Subcutaneous abdominal adipose tissue (tissue), 5 donors: ENCODE results near the gene ALOX5AP.

Experiments
- H3K27ac ChIP-seq: one replicate; pipeline ENCODE4 v1.7.0; 2013; ENCODE audit warnings: low read depth, mild to moderate bottlenecking, inconsistent platforms, low read length, moderate library complexity
- H3K27me3 ChIP-seq, 5 donors: one replicate each; pipeline ENCODE4 v1.7.0; 2013; ENCODE audit warnings: low read length in 5 of 5, inconsistent platforms in 1 of 5; ENCODE audit not compliant: control insufficient read depth in 5 of 5, insufficient read depth in 4 of 5
- H3K36me3 ChIP-seq, 5 donors: one replicate each; pipeline ENCODE4 v1.7.0; 2013; ENCODE audit warnings: low read length in 5 of 5; ENCODE audit not compliant: control insufficient read depth in 5 of 5, insufficient read depth in 5 of 5
- H3K4me1 ChIP-seq, 5 donors: one replicate each; pipeline ENCODE4 v1.7.0; 2013; ENCODE audit warnings: low read length in 5 of 5, mild to moderate bottlenecking in 3 of 5, moderate library complexity in 1 of 5; ENCODE audit not compliant: control insufficient read depth in 5 of 5, insufficient read depth in 5 of 5
- H3K4me3 ChIP-seq, 5 donors: one replicate each; pipeline ENCODE4 v1.7.0; 2013; ENCODE audit warnings: low read length in 5 of 5, low read depth in 1 of 5
- H3K9ac ChIP-seq, 5 donors: one replicate each; pipeline ENCODE4 v1.7.0; 2013; ENCODE audit warnings: low read length in 5 of 5, mild to moderate bottlenecking in 4 of 5, moderate library complexity in 3 of 5
- H3K9me3 ChIP-seq, 5 donors: one replicate each; pipeline ENCODE4 v1.7.0; 2013; ENCODE audit warnings: low read length in 5 of 5; ENCODE audit not compliant: control insufficient read depth in 5 of 5
- donor health status: healthy.
- donor health status: healthy.
- donor health status: healthy.
- donor health status: healthy.
- donor health status: healthy.

The ALOX5AP gene

DNA sequence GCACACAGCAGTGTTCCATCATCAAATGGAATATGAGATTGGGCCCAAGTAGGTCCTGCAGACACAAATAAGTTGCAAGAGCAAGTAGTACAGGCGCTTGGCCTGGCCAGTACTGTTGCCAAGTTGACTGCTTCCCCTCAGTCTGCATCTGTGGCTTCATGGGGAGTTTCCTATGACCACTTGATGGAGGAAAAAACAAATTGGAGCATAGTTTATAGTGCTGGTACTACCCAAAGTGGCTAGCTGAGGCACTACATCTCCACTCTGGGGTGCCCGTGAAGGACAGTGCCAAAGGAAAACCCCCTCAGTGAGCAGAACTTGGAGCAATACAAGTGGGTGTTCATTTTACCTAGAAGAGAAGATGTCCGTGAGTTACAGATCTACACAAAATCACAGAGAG lies 10.6 kb upstream of the ALOX5AP start:
- H3K27ac ChIP-seq: no peak overlapping the region
- no peaks in the 10 kb centered on the region for H3K36me3 ChIP-seq
- peaks cover 0 to 18% (median 7%) of the 10 kb centered on the region in 5 donors for H3K4me1 ChIP-seq
- no peaks in the 10 kb centered on the region for H3K27me3 ChIP-seq
- H3K4me3 ChIP-seq: no peak overlapping the region
- H3K9me3 ChIP-seq: no peaks in the 10 kb centered on the region
- no peak overlapping the region for H3K9ac ChIP-seq

DNA sequence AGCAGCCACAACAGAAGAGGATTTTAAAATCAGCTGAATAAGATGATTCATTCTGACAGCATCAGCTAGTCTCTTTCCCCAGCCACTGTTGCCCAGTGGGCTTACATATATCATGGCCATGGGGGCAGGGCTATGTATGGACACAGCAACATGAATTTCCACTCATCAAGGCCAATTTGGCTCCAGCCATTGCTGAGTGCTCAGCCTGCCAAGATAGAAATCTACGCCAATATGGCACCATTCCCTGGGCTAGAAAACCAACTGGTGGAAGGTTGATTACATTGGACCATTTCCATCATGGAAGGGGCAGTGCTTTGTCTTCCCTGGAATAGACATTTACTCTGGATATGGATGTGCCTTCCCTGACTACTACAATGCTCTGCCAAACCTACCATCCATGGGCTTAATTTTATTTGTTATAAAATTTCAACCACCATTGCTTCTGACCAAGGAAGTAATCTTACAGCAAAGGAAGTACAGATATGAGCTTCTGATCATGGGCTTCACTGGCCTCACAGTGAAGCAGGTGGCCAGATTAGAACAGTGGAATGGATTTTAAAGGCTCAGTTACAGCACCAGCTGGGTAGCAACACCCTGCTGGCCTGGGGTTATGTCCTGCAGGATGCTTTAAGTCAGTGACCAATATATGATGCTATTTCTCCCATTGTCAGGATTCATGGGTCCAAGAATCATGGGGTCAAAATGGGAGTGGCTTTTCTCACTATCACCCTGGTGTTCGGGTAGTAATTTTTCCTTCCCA lies 9.8 kb upstream of the ALOX5AP start:
- Histone ChIP-seq H3K9me3 (no peaks in the 10 kb centered on the region), H3K4me3 (no peak overlapping the region), H3K4me1 (peaks cover 0 to 12% (median 6%) of the 10 kb centered on the region in 5 donors), H3K36me3 (no peaks in the 10 kb centered on the region), H3K9ac (no peak overlapping the region), H3K27me3 (no peaks in the 10 kb centered on the region), H3K27ac (no peak overlapping the region)

DNA sequence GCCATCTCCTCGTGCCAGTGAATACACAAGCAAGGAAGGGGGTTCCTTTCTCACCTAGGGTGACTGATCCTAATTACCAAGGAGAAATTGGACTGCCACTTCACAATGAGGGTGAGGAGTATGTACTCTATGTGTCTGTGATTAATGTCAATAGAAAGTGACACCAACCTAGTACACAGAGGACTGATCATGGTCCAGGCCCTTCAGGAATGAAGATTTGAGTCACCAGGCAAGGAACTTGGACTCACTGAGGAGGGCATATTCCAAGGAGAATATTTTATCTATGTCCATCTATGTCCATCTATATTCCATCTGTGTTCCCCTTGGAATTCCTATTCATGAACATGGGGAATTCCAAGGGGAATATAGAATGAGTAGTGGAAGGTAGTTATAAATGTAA lies 9.2 kb upstream of the ALOX5AP start:
- Histone ChIP-seq H3K27ac (no peak overlapping the region), H3K4me1 (peaks cover 0 to 5% (median under 1%) of the 10 kb centered on the region in 5 donors), H3K4me3 (no peak overlapping the region), H3K27me3 (no peaks in the 10 kb centered on the region), H3K9ac (no peak overlapping the region), H3K36me3 (no peaks in the 10 kb centered on the region), H3K9me3 (no peaks in the 10 kb centered on the region)

DNA sequence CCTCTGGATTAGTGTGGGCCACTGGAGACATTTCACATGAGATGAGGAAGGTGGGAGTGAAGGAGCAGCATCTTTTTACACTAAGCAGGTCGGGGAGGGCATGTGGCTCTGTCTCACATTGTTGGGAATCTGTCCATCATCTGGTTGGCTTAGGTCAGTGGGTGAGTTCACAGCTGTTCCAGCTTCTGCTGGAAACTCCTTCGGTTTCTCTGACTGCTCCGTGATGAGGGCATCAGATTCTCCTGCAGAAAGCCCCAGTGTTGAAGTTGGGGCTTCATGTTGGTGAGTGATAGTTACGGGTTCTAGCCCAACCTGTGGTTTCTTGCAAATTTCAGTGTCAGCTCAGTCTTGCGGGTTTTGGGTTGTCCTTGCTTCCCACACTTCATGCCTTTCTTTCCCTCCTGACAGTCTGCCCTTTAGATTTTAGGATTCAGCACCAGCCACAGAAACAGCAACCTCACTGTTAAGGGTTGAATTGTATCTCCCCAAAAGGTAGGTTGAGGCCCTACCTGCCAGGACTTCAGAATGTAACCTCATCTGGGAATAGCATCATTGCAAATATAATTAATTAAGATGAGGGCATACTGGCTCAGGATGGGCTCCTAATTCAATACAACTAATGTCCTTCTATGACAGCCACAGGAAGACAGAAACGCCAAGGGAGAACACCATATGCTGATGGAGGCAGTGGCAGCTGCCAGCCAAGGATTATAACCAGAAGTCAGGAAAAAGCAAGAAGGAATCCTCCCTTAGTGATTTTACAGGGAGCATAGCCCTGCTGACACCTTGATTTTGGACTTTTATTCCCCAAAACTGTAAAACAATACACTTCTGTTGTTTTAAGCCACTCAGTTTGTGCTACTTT lies 7.6 kb upstream of the ALOX5AP start:
- no peak overlapping the region for H3K27ac ChIP-seq

DNA sequence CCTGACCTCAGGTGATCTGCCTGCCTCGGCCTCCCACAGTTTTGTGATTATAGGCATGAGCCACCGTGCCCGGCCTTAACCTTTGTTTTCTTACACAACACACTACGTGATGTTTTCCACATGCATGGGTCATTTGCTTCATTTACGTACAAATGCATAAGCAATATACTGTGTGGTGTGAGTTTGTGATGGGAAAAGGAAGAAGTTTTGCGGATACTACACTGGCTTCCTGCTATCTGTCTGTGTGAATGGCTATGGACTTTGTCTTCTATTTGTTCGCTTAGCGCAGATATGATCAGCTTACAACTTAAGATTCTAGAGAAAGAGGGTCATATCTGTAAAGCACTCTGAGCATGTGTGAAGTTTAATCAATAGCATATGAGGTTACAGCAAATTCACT lies 5.5 kb upstream of the ALOX5AP start:
- Histone ChIP-seq H3K4me3 (no peak overlapping the region), H3K9me3 (no peaks in the 10 kb centered on the region), H3K27ac (no peak overlapping the region), H3K27me3 (no peaks in the 10 kb centered on the region), H3K36me3 (no peaks in the 10 kb centered on the region), H3K4me1 (peaks cover 0 to 9% (median 6%) of the 10 kb centered on the region in 5 donors), H3K9ac (no peak overlapping the region)

More for the DNA sequence above, 7.6 kb upstream of the ALOX5AP start:
- H3K4me1 ChIP-seq: no peaks in the 10 kb centered on the region
- H3K9ac ChIP-seq: no peak overlapping the region
- no peak overlapping the region for H3K4me3 ChIP-seq
- H3K36me3 ChIP-seq: no peaks in the 10 kb centered on the region
- no peaks in the 10 kb centered on the region for H3K9me3 ChIP-seq
- H3K27me3 ChIP-seq: no peaks in the 10 kb centered on the region

DNA sequence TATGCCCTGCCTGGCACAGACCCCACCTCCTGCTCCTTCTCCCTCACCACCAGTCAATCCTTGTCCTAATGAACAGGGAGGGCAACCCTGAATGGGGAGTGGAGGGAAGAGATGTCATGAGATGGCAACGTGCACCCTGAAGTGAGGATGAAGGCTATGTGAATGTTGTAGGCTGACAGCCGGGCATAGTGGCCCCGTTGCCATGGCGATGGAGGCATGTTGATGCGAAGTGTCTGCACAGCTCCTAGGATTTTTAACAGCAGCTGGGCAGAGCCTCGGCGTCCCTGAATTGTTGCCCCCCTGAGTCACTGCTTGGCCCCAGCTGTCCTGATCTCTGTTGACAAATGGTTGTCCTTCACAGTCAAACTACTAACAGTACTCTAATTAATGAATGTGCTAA lies 4.8 kb upstream of the ALOX5AP start:
- Histone ChIP-seq H3K9me3 (no peaks in the 10 kb centered on the region), H3K36me3 (no peaks in the 10 kb centered on the region), H3K4me3 (no peak overlapping the region), H3K27ac (no peak overlapping the region), H3K27me3 (no peaks in the 10 kb centered on the region), H3K9ac (no peak overlapping the region), H3K4me1 (peaks cover 0 to 15% (median 9%) of the 10 kb centered on the region in 5 donors)

DNA sequence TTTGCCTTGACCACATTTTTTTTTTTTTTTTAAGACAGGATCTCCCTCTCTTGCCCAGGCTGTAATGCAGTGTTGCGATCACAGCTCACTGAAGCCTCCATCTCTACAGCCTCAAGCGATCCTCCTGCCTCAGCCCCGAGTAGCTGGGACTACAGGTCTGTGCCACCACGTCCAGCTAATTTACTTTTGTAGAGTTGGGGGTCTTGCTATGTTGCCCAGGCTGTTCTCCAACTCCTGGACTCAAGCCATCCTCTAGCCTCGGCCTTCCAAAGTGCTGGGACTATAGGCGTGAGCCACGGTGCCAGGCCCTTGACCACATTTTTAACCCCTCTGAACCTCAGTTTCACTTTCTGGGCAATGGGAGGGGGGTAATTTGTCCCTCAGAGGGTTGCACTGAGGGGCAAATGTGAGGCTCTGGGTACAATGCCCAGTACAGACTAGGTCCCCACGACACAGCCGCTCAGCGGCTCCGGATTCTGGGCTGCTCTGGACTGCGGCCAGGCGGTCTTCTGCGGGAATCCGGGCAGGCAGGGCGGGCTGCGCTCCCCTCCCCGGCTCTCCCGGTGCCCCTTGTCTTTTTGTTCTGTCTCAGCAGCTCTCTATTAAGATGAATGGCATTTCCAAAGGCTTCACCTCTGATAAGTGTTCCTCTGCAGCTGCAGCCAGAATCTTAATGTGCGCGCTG lies 3.8 kb upstream of the ALOX5AP start:
- H3K4me1 ChIP-seq: peaks cover 0 to 15% (median 9%) of the 10 kb centered on the region in 5 donors
- H3K9me3 ChIP-seq: no peaks in the 10 kb centered on the region
- no peak overlapping the region for H3K9ac ChIP-seq
- no peak overlapping the region for H3K4me3 ChIP-seq
- H3K27ac ChIP-seq: no peak overlapping the region
- no peaks in the 10 kb centered on the region for H3K27me3 ChIP-seq
- no peaks in the 10 kb centered on the region for H3K36me3 ChIP-seq

DNA sequence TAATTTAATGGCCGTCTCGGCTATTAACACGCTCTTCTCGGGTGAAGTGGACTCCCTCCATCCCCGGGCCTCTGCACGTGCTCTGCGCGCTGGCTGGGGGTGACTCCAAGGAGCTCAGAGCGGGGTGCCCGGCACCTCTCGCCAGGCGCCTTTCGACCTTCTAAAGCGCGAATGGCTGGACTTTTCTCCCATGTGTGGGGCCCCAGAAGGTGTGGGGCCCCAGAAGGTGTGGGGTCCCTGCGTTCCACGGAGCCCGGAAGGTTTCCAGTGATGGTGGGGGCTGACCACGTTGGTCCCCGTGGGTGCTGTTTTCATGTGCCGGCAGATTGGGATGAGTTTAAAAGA lies 3.3 kb upstream of the ALOX5AP start:
- Histone ChIP-seq H3K27ac (no peak overlapping the region), H3K9me3 (no peaks in the 10 kb centered on the region), H3K4me3 (no peak overlapping the region), H3K27me3 (no peaks in the 10 kb centered on the region), H3K36me3 (no peaks in the 10 kb centered on the region), H3K4me1 (peaks cover 0 to 15% (median 9%) of the 10 kb centered on the region in 5 donors), H3K9ac (no peak overlapping the region)

DNA sequence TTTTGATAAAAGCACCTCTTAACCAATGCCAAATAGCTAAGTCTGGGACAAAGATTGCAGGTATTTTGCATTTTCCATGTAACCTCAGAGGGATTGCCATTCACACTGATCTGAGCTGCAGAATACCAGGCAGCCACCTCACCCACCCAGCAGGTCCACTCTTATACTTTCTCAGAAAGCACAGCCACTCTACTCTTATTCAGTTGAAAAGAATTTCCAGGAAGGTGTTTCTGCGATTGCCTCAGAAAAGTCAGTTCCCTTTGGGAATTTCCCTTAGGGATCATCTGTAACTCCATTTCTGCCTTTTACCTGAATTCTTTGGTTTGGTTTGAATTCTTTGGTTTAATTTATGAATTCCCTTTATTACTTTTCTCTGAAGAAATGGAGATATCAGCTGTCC lies 904 bp upstream of the ALOX5AP start:
- Histone ChIP-seq H3K27me3 (no peaks in the 10 kb centered on the region), H3K27ac (no peak overlapping the region), H3K36me3 (no peaks in the 10 kb centered on the region), H3K4me1 (peaks cover 0 to 32% (median 10%) of the 10 kb centered on the region in 5 donors), H3K9me3 (no peaks in the 10 kb centered on the region), H3K4me3 (no peak overlapping the region), H3K9ac (no peak overlapping the region)

DNA sequence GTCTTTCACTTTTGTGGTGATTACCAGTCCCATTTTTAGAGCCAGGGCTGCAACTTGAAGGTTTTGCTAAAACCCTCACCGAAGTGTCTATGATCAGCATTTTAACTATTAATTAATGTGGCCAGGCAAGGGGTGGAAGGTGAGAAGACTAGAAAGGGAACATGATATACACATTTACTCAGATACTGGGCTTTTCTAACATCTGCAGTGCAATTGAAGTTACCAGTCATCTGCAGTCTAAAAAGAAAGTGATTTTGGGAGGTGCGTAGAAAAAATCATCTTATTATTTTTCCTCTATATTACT lies 481 bp downstream of the ALOX5AP start:
- no peaks in the 10 kb centered on the region for H3K27me3 ChIP-seq
- H3K9ac ChIP-seq: no peak overlapping the region
- H3K27ac ChIP-seq: no peak overlapping the region
- H3K4me3 ChIP-seq: peak overlapping the region in 4 of 5 donors; percentile 28 to 49 (median 40)
- H3K9me3 ChIP-seq: no peaks in the 10 kb centered on the region
- H3K36me3 ChIP-seq: no peaks in the 10 kb centered on the region
- H3K4me1 ChIP-seq: peaks cover 0 to 35% (median 13%) of the 10 kb centered on the region in 5 donors
